ENCODE results near the gene COX6A2.

- no peak for TF ChIP-seq POLR2AphosphoS5 (IDR thresholded peaks at IDR 0.05)
- TF ChIP-seq CTCF (IDR thresholded peaks at IDR 0.05), result no peak
- no peak for TF ChIP-seq POLR2A (IDR thresholded peaks at IDR 0.05)
Observed at GRCh38 chr16:31430380-31431052, 2.4 kb upstream of the COX6A2 start.

Data from prostate gland (tissue), 2 donors.